IMR-90 (cell line): ENCODE measurements around the gene ZNF831. TPM values are rescaled to one million over a fixed set of nuclear protein-coding genes. Genes with fewer than 3 reads are reported as not detected.

Source experiments
- ATAC-seq: fragments of 200-7000 bp; cut with Tn5 transposase; 2 replicates; pipeline ENCODE4 v1.9.1; 2020; ENCODE audit warnings: low read depth, mild to moderate bottlenecking, moderate library complexity
- BruUV-seq: library from RNA; stranded (reverse); fragments of 400-500 nt; replicated peaks from 2 replicates; lab custom pipeline; 2021; lab: Mats Ljungman, UMichigan
- CTCF ChIA-PET: fragments of 300-600 bp; formaldehyde crosslinking; extraction: SDS; loops from one replicate; lab custom pipeline; 2021; ENCODE audit warnings: antibody characterized with exemption; lab: Yijun Ruan, JAX
- POLR2A ChIA-PET: fragments of 300-600 bp; sonication (Branson Sonifier 250); formaldehyde crosslinking; loops from one replicate; lab custom pipeline; 2022; ENCODE audit warnings: antibody characterized with exemption; ENCODE audit not compliant: unreplicated experiment; lab: Charles Lee
- DNase-seq: peaks from one replicate; pipeline ENCODE4 v3.0.0; 2013
- H2AFZ ChIP-seq: replicated peaks from 2 replicates; pipeline ENCODE3; 2013; ENCODE audit warnings: low read length, mild to moderate bottlenecking; ENCODE audit not compliant: poor library complexity
- H2AK5ac ChIP-seq: 2 replicates; pipeline ENCODE4 v1.6.1; 2013; ENCODE audit warnings: low read depth, low read length, inconsistent platforms
- H2AK9ac ChIP-seq: replicated peaks from 2 replicates; pipeline ENCODE3; 2013; ENCODE audit warnings: mild to moderate bottlenecking, low read depth, low read length, moderate library complexity; ENCODE audit not compliant: poor library complexity
- H2BK120ac ChIP-seq: 2 replicates; pipeline ENCODE4 v1.6.1; 2013; ENCODE audit warnings: low read depth, low read length, inconsistent platforms
- H2BK15ac ChIP-seq: 3 replicates; pipeline ENCODE4 v1.6.1; 2013; ENCODE audit warnings: low read depth, low read length, inconsistent platforms
- H2BK20ac ChIP-seq: 2 replicates; pipeline ENCODE4 v1.6.1; 2013; ENCODE audit warnings: low read depth, mild to moderate bottlenecking, inconsistent platforms, low read length, moderate library complexity
- H2BK5ac ChIP-seq: 2 replicates; pipeline ENCODE4 v1.6.1; 2013; ENCODE audit warnings: mild to moderate bottlenecking, low read depth, low read length, inconsistent platforms; ENCODE audit not compliant: poor library complexity, severe bottlenecking
- H3K14ac ChIP-seq: replicated peaks from 2 replicates; pipeline ENCODE4 v1.6.1; 2013; ENCODE audit warnings: low read depth, low read length, inconsistent platforms
- H3K18ac ChIP-seq: 2 replicates; pipeline ENCODE4 v1.6.1; 2013; ENCODE audit warnings: low read depth, low read length, control low read depth
- H3K23ac ChIP-seq: 2 replicates; pipeline ENCODE4 v1.6.1; 2013; ENCODE audit warnings: low read depth, low read length, inconsistent platforms
- H3K27ac ChIP-seq: 2 replicates; pipeline ENCODE4 v1.5.1; 2013; ENCODE audit warnings: mild to moderate bottlenecking, control low read depth, low read length; ENCODE audit not compliant: insufficient read depth
- H3K27me3 ChIP-seq: 2 replicates; pipeline ENCODE4 v1.6.1; 2013; ENCODE audit warnings: low read length; ENCODE audit not compliant: control insufficient read depth, insufficient read depth
- H3K36me3 ChIP-seq: 2 replicates; pipeline ENCODE4 v1.6.1; 2013; ENCODE audit warnings: low read length, mixed read lengths; ENCODE audit not compliant: control insufficient read depth, insufficient read depth
- H3K4ac ChIP-seq: 2 replicates; pipeline ENCODE4 v1.6.1; 2013; ENCODE audit warnings: low read depth, low read length, inconsistent platforms
- H3K4me1 ChIP-seq: 2 replicates; pipeline ENCODE4 v1.6.1; 2013; ENCODE audit warnings: low read length, mixed read lengths; ENCODE audit not compliant: control insufficient read depth, insufficient read depth
- H3K4me2 ChIP-seq: 2 replicates; pipeline ENCODE4 v1.6.1; 2013; ENCODE audit warnings: low read depth, mild to moderate bottlenecking, control low read depth, low read length, moderate library complexity
- H3K4me3 ChIP-seq: 2 replicates; pipeline ENCODE4 v1.5.1; 2013; ENCODE audit warnings: low read depth, mild to moderate bottlenecking, control low read depth, low read length, moderate library complexity; ENCODE audit not compliant: insufficient read depth
- H3K56ac ChIP-seq: 2 replicates; pipeline ENCODE4 v1.6.1; 2013; ENCODE audit warnings: low read length, inconsistent platforms; ENCODE audit not compliant: insufficient read depth; ENCODE audit errors: extremely low read depth
- H3K79me1 ChIP-seq, 2 experiments: 2 replicates each; pipeline ENCODE4 v1.6.1; 2013; ENCODE audit warnings: low read length in 2 of 2, inconsistent platforms in 1 of 2, low read depth in 1 of 2
- H3K9ac ChIP-seq: 2 replicates; pipeline ENCODE4 v1.6.1; 2013; ENCODE audit warnings: low read depth, low read length, control low read depth
- H3K9me1 ChIP-seq: 2 replicates; pipeline ENCODE4 v1.6.1; 2013; ENCODE audit warnings: low read length, inconsistent platforms; ENCODE audit not compliant: insufficient read depth
- H3K9me3 ChIP-seq: 2 replicates; pipeline ENCODE4 v1.6.1; 2013; ENCODE audit warnings: low read length; ENCODE audit not compliant: control insufficient read depth, insufficient read depth
- H4K20me1 ChIP-seq: 2 replicates; pipeline ENCODE4 v1.6.1; 2013; ENCODE audit warnings: low read length, inconsistent platforms; ENCODE audit not compliant: insufficient read depth
- H4K5ac ChIP-seq: 2 replicates; pipeline ENCODE4 v1.6.1; 2013; ENCODE audit warnings: mild to moderate bottlenecking, low read depth, low read length, control low read depth
- H4K8ac ChIP-seq, 2 experiments: 2 replicates each; pipeline ENCODE4 v1.6.1; 2013; ENCODE audit warnings: low read depth in 2 of 2, low read length in 2 of 2, control low read depth in 1 of 2, inconsistent platforms in 1 of 2
- H4K91ac ChIP-seq: 2 replicates; pipeline ENCODE4 v1.6.1; 2013; ENCODE audit warnings: low read depth, low read length, inconsistent platforms; ENCODE audit not compliant: insufficient read depth
- MAZ ChIP-seq: IDR thresholded peaks from 2 replicates; pipeline ENCODE4 v1.6.1; 2012; ENCODE audit warnings: low read depth, mild to moderate bottlenecking, low read length, improper control_type of control experiment, moderate library complexity, borderline replicate concordance
- MXI1 ChIP-seq: IDR thresholded peaks from 2 replicates; pipeline ENCODE4 v1.6.1; 2012; ENCODE audit warnings: low read depth, mild to moderate bottlenecking, low read length, moderate library complexity, borderline replicate concordance
- USF2 ChIP-seq: fragments of 150-350 bp; IDR thresholded peaks from 2 replicates; pipeline ENCODE4 v1.6.1; 2017; ENCODE audit warnings: mild to moderate bottlenecking, antibody characterized with exemption, low read length, low read depth
- WGBS, 2 experiments: methylation state at CpG; one replicate each; pipeline versions ENCODE4 v1.1.5 to v1.1.7; 2013; ENCODE audit warnings: missing lambda C conversion rate in 2 of 2; ENCODE audit not compliant: insufficient read length in 1 of 2; ENCODE audit errors: extremely low coverage in 2 of 2; 5-methylcytosine and 5-hydroxymethylcytosine counted together
- dilution Hi-C: fragments of 300-500 bp; cut with HindIII; formaldehyde crosslinking; loops from one replicate; pipeline ENCODE4 v1.14.3; 2018; ENCODE audit warnings: low sequenced_read_pairs; ENCODE audit not compliant: unreplicated experiment
- in situ Hi-C: fragments of 300-500 bp; cut with MboI; formaldehyde crosslinking; loops from 3 replicates; pipeline ENCODE4 v1.14.3; 2019; ENCODE audit warnings: low sequenced_read_pairs, inconsistent platforms, mixed read lengths
- intact Hi-C: fragments of 100-400 bp; cut with micrococcal nuclease; formaldehyde crosslinking; loops from 2 replicates; pipeline ENCODE4 v1.10.0; 2022
- polyA plus RNA-seq, 3 experiments: library from polyadenylated mRNA; depleted of rRNA; stranded (reverse); fragments of >200 nt; gene quantifications; 2 replicates each; pipeline ENCODE4 v1.2.3, GENCODE V29; 2012; ENCODE audit warnings: low replicate concordance in 1 of 3
- total RNA-seq: library from RNA; depleted of rRNA; stranded (reverse); fragments of >200 nt; gene quantifications from 2 replicates; pipeline ENCODE4 v1.2.3, GENCODE V29; 2012

The ZNF831 gene
- total and polyA plus RNA-seq, 2 of the 4 experiments (the other 2 are of a cell fraction) = not detected

DNA sequence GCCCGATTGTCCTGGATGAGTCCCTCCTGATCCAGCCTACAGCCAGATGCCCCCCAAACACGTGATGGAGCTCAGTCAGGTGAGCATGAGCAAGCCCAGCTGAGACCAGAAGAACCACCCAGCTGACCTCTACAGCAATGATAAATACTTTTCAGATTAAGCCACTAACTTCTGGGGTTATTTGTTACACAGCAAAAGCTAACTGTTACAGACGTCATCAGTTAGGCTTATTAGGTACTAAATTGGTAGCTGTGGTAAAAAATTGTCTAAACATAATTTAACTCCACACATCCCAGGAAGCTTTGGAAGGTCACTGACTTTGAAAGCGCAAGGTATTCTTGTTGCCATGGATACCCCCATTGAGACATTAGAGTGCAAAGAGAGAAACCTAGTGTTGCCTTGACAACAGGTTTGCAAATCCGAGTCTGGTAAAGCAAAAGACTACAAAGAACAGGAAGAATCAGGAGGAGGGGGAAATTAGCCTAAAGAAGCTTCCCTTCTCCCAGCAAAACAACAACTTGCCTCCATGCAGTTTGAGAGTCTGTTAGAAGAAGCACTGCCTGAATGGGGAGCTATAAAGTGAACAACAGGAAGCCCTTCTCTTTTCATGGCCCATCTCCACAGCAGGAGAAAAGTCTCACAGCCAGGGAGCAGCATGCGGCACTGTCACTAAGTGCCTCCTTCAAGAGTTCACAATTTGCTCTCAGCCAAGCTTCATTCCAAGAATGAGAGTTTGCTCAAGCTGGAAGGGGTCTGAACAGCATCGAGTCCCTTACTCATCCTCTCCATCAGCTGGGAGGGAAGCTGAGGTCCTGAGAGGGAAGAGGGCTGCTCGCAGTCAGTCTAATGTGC is 41.7 kb upstream of the ZNF831 start:
- Histone ChIP-seq H2BK15ac (no peak overlapping the region), H3K23ac (no peak overlapping the region), H4K5ac (no peak overlapping the region), H2AK5ac (no peak overlapping the region), H3K4me1 (no peaks in the 10 kb centered on the region), H3K18ac (no peak overlapping the region), H2BK20ac (no peak overlapping the region), H3K4me2 (no peak overlapping the region), H3K27ac (no peak overlapping the region), H3K14ac (no peak overlapping the region), H2BK5ac (no peak overlapping the region), H2AFZ (no peak overlapping the region), H2AK9ac (no peak overlapping the region), H4K91ac (no peak overlapping the region), H3K36me3 (no peaks in the 10 kb centered on the region), H3K27me3 (peaks cover 4% of the 10 kb centered on the region; the same call in 1 of the 2 replicates), H4K8ac (no peak overlapping the region), H3K9me3 (no peaks in the 10 kb centered on the region), H2BK120ac (no peak overlapping the region), H3K79me1 (no peaks in the 10 kb centered on the region), H3K56ac (no peak overlapping the region), H3K4me3 (no peak overlapping the region), H3K4ac (no peak overlapping the region), H4K20me1 (no peaks in the 10 kb centered on the region), H3K9me1 (no peaks in the 10 kb centered on the region), H3K9ac (no peak overlapping the region)
- dilution Hi-C loops = no loop called here
- intact Hi-C loops = no loop called here
- POLR2A ChIA-PET = no interaction called here
- BruUV-seq = no TSS peak
- CTCF ChIA-PET = no interaction called here
- TF ChIP-seq MXI1 = no peak
- TF ChIP-seq MAZ = no peak
- no peak for TF ChIP-seq USF2
- DNase-seq (no peak), ATAC-seq (no peak)
- in situ Hi-C loops = no loop called here
- WGBS, 2 experiments = no CpG with 5 or more reads among the region's 8 CpGs
